Karpas-422 (cell line): Measurements from ENCODE around the gene C19orf67. TPM values are rescaled to one million over a fixed set of nuclear protein-coding genes. Genes with fewer than 3 reads are reported as not detected.

Source experiments
- DNase-seq: peaks from one replicate; pipeline ENCODE4 v3.0.0-alpha.2; 2015
- H2AFZ ChIP-seq: fragments of 200-600 bp; sonication (generic); 2 replicates; pipeline ENCODE4 v1.6.1; 2014; ENCODE audit warnings: antibody characterized with exemption, low read length, mixed read lengths
- H3K27ac ChIP-seq: fragments of 200-600 bp; sonication (generic); 2 replicates; pipeline ENCODE4 v1.5.1; 2014; ENCODE audit warnings: mild to moderate bottlenecking, low read length, moderate library complexity
- H3K27me3 ChIP-seq: fragments of 200-600 bp; sonication (generic); 2 replicates; pipeline ENCODE4 v1.6.1; 2014; ENCODE audit warnings: low read length, mixed read lengths
- H3K36me3 ChIP-seq: fragments of 200-600 bp; sonication (generic); 2 replicates; pipeline ENCODE4 v1.6.1; 2014; ENCODE audit warnings: low read length, mixed read lengths; ENCODE audit not compliant: insufficient read depth
- H3K4me1 ChIP-seq: fragments of 200-600 bp; sonication (generic); 2 replicates; pipeline ENCODE4 v1.6.1; 2014; ENCODE audit warnings: mild to moderate bottlenecking, low read length, mixed read lengths
- H3K4me2 ChIP-seq: fragments of 200-600 bp; sonication (generic); 2 replicates; pipeline ENCODE4 v1.6.1; 2014; ENCODE audit warnings: low read length, low read depth, mild to moderate bottlenecking; ENCODE audit not compliant: poor library complexity, severe bottlenecking
- H3K4me3 ChIP-seq: fragments of 200-600 bp; sonication (generic); 2 replicates; pipeline ENCODE4 v1.5.1; 2014; ENCODE audit warnings: mild to moderate bottlenecking, antibody characterized with exemption, low read length, mixed read lengths
- H3K79me2 ChIP-seq: fragments of 200-600 bp; sonication (generic); 2 replicates; pipeline ENCODE4 v1.6.1; 2014; ENCODE audit warnings: mild to moderate bottlenecking, low read length, mixed read lengths
- H3K9ac ChIP-seq: fragments of 200-600 bp; sonication (generic); 2 replicates; pipeline ENCODE4 v1.6.0; 2014; ENCODE audit warnings: low read length
- H3K9me2 ChIP-seq: fragments of 200-600 bp; sonication (generic), shearing (Covaris generic); replicated peaks from 2 replicates; pipeline ENCODE4 v1.6.0; 2014; ENCODE audit warnings: mild to moderate bottlenecking, low read length, moderate library complexity; ENCODE audit not compliant: insufficient read depth
- H3K9me3 ChIP-seq: fragments of 300-700, 200-600 bp; sonication (generic); 2 replicates; pipeline ENCODE4 v1.6.1; 2014; ENCODE audit warnings: low read length, mixed read lengths
- H4K20me1 ChIP-seq: fragments of 200-600 bp; sonication (generic); 2 replicates; pipeline ENCODE4 v1.6.1; 2014; ENCODE audit warnings: mild to moderate bottlenecking, antibody characterized with exemption, low read length, low read depth; ENCODE audit not compliant: insufficient read depth
- total RNA-seq: library from RNA; depleted of rRNA; stranded (reverse); fragments of >200 nt; shearing (Covaris generic); gene quantifications from 2 replicates; pipeline ENCODE4 v1.2.3, GENCODE V29; 2014; ENCODE audit warnings: low replicate concordance

The C19orf67 gene
- total RNA-seq, 1 experiment from 2014 or later = 0.37 TPM

DNA sequence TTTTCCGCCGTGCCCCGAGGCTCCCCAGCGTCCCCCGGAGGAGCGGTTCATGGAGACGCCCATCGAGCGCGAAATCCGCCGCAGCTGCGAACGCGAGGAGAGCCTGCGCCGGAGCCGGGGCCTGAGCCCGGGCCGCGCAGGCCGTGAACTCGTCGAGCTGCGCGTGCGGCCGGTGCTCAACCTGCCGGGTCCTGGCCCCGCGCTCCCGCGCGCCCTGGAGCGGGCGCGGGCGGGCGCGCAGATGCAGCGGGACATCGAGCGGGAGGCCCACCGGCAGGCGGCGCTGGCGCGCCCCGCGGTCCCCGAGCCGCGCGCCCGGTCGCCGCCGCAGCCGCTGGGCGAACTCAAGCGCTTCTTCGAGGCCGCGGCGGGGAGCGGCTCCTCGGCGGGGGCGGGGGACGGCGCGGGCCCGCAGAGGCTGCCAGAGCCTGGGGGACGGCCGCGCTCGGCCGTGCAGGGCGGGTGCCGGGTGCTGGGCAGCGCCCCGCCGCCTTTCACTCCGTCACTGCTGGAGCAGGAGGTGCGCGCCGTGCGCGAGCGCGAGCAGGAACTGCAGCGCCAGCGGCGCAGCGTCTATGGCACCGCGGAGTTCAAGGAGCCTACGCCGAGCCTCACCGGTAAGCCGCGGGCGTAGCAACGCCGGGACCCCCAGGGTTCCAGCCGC, 12.2 kb downstream of the C19orf67 start:
- peak overlapping the region; percentile 77 for H3K4me3 ChIP-seq
- peak; percentile 92 for DNase-seq
- no peaks in the 10 kb centered on the region for H4K20me1 ChIP-seq
- peaks cover 34% of the 10 kb centered on the region for H3K4me1 ChIP-seq
- H3K79me2 ChIP-seq = no peaks in the 10 kb centered on the region
- H3K9me2 ChIP-seq = no peaks in the 10 kb centered on the region
- H3K36me3 ChIP-seq = no peaks in the 10 kb centered on the region
- H3K9me3 ChIP-seq = no peaks in the 10 kb centered on the region
- no peaks in the 10 kb centered on the region; the same call in 1 of the 2 replicates for H3K27me3 ChIP-seq
- peak overlapping the region; percentile 98 for H3K4me2 ChIP-seq
- peak overlapping the region; percentile 85; the same call in 1 of the 2 replicates for H2AFZ ChIP-seq
- H3K27ac ChIP-seq = no peak overlapping the region
- H3K9ac ChIP-seq = peak overlapping the region; percentile 75

DNA sequence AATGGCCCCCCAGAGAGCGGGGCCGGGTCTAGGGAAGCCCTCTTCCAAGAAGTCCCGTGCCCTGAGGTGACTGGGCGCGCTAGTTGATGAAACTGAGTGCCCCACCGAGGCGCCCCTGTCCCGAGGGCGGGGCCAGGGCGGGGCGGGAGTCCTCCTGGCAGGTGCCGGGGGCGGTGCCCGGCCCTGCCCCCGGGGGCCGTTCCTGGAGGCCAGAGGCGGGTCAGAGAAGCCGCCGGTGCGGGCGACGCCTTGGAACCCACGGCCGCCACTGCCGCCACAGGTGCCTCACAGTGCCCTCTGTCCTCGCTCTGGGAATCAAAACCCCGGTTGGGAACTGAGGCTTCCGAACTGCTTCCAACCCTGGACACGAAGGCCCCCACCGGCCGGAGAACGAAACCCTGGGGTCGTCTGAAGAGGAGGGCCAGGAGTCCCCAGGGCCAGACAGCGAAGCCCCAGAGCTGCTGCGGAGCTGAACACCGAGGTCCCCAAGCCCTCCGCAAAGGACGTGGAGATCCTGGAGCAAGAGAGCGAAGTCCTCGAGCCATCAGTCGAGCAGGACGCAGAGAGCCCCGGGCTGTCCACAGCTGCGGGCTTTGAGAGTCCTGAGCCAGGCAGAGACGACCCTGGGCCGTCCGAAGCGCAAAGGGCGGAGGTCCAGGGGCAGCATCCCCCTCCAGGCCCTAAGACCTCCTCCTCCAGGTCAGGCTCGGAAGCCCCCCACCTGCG, 12.9 kb downstream of the C19orf67 start, which contains the start of gene MISP3:
TSS of gene MISP3 (plus strand) at position 252 of the 726 bp plus-strand sequence. CDS start 524 bp downstream, outside the sequence.
- Histone ChIP-seq H3K4me2 (peak within 1 kb of the TSS; percentile 98), H3K27ac (no peak within 1 kb of the TSS), H3K79me2 (no peaks in the 10 kb centered on the region)

DNA sequence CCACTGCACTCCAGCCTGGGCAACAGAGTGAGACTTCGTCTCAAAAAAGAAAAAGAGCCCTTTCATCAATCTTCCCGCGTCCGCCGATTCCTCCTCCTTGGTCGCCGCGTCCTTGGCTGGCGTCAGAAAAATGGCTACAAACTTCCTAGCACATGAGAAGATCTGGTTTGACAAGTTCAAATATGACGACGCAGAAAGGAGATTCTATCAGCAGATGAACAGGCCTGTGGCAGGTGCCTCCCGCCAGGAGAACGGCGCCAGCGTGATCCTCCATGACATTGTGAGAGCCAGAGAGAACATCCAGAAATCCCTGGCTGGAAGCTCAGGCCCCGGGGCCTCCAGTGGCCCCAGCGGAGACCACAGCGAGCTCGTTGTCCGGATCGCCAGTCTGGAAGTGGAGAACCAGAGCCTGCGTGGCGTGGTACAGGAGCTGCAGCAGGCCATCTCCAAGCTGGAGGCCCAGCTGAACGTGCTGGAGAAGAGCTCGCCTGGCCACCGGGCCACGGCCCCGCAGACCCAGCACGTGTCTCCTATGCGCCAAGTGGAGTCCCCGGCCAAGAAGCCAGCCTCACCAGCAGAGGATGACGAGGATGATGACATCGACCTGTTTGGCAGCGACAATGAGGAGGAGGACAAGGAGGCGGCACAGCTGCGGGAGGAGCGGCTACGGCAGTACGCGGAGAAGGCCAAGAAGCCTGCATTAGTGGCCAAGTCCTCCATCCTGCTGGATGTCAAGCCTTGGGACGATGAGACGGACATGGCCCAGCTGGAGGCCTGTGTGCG, 15.1 kb downstream of the C19orf67 start:
- H3K9me2 ChIP-seq = no peaks in the 10 kb centered on the region
- no peak overlapping the region for H3K9ac ChIP-seq
- no peak overlapping the region for H3K4me3 ChIP-seq
- H3K27ac ChIP-seq = no peak overlapping the region
- H3K27me3 ChIP-seq = no peaks in the 10 kb centered on the region; the same call in 1 of the 2 replicates
- no peaks in the 10 kb centered on the region for H3K79me2 ChIP-seq
- no peak overlapping the region for H2AFZ ChIP-seq
- no peaks in the 10 kb centered on the region for H3K36me3 ChIP-seq
- no peaks in the 10 kb centered on the region for H3K9me3 ChIP-seq
- H3K4me2 ChIP-seq = no peak overlapping the region
- H3K4me1 ChIP-seq = peaks cover 34% of the 10 kb centered on the region
- DNase-seq = no peak
- no peaks in the 10 kb centered on the region for H4K20me1 ChIP-seq

More for the DNA sequence above, 12.9 kb downstream of the C19orf67 start, which contains the start of gene MISP3:
- Histone ChIP-seq H4K20me1 (no peaks in the 10 kb centered on the region), H2AFZ (peak within 1 kb of the TSS; percentile 94), H3K9ac (peak within 1 kb of the TSS; percentile 75), H3K36me3 (no peaks in the 10 kb centered on the region), H3K4me3 (peak within 1 kb of the TSS; percentile 77), H3K9me2 (no peaks in the 10 kb centered on the region), H3K4me1 (peaks cover 34% of the 10 kb centered on the region), H3K9me3 (no peaks in the 10 kb centered on the region), H3K27me3 (no peaks in the 10 kb centered on the region; the same call in 1 of the 2 replicates)
- DNase-seq = peak; percentile 62

DNA sequence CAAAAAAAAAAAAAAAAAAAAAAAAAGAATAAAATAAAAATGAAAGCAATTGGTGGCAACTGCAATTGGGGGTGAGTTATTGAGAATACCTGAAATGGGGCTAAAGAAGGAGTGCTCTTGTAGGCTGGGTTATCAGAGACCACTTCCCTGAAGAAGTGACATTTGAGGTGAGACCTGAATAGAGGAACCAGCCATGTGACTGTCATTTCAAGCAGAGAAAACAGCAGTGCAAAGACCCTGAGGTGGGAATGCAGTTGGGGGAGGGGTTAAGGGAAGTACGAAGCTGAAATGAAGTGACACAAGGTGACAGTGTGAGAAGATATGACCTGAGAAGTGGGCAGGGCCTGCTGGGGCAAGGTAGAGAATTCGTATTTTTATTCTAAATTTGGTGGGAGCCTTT, 19.4 kb downstream of the C19orf67 start:
- Histone ChIP-seq H3K27ac (no peak overlapping the region), H3K9me3 (no peaks in the 10 kb centered on the region), H3K4me3 (no peak overlapping the region), H3K79me2 (no peaks in the 10 kb centered on the region), H3K4me2 (no peak overlapping the region), H4K20me1 (no peaks in the 10 kb centered on the region), H3K9me2 (no peaks in the 10 kb centered on the region), H3K27me3 (no peaks in the 10 kb centered on the region), H3K36me3 (no peaks in the 10 kb centered on the region), H3K4me1 (no peaks in the 10 kb centered on the region), H3K9ac (no peak overlapping the region), H2AFZ (no peak overlapping the region)
- DNase-seq = no peak

DNA sequence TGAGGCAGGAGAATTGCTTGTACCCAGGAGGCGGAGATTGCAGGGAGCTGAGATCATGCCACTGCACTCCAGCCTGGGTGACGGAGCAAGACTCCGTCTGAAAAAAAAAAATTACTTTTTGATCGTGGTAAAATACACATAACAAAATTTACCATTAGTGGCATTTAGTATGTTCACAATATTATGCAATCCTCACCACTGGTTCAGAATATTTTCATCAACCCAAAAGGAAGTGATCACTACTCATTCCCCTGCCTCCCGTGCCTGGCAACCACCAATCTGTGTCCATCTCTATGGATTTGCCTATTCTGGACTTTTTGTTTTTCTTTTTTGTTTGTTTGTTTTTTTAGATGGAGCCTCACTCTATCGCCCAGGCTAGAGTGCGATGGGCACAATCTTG, 22.5 kb downstream of the C19orf67 start:
- no peaks in the 10 kb centered on the region for H3K36me3 ChIP-seq
- H3K9me2 ChIP-seq = no peaks in the 10 kb centered on the region
- no peak overlapping the region for H3K4me3 ChIP-seq

DNA sequence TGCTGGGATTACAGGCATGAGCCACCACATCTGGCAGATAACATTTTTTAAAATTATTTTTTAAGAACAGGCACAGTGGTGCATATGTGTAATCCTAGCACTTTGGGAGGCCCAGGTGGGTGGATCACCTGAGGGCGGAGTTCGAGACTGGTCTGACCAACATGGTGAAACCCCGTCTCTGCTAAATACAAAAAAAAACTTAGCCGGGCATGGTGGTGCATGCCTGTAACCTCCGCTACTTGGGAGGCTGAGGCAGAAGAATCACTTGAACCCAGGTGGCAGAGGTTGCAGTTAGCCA, 23.1 kb downstream of the C19orf67 start:
- Histone ChIP-seq H4K20me1 (no peaks in the 10 kb centered on the region), H3K4me2 (no peak overlapping the region), H2AFZ (no peak overlapping the region), H3K36me3 (no peaks in the 10 kb centered on the region), H3K27me3 (no peaks in the 10 kb centered on the region), H3K27ac (no peak overlapping the region), H3K9me3 (no peaks in the 10 kb centered on the region), H3K9me2 (no peaks in the 10 kb centered on the region), H3K4me3 (no peak overlapping the region), H3K79me2 (no peaks in the 10 kb centered on the region), H3K4me1 (no peaks in the 10 kb centered on the region; the same call in 1 of the 2 replicates), H3K9ac (no peak overlapping the region)
- DNase-seq = no peak

More for the DNA sequence above, 22.5 kb downstream of the C19orf67 start:
- H3K27ac ChIP-seq = no peak overlapping the region
- DNase-seq = no peak
- H3K9ac ChIP-seq = no peak overlapping the region
- no peaks in the 10 kb centered on the region for H3K27me3 ChIP-seq
- H4K20me1 ChIP-seq = no peaks in the 10 kb centered on the region
- no peaks in the 10 kb centered on the region for H3K79me2 ChIP-seq
- H3K9me3 ChIP-seq = no peaks in the 10 kb centered on the region
- H3K4me1 ChIP-seq = no peaks in the 10 kb centered on the region; the same call in 1 of the 2 replicates
- no peak overlapping the region for H2AFZ ChIP-seq
- no peak overlapping the region for H3K4me2 ChIP-seq

DNA sequence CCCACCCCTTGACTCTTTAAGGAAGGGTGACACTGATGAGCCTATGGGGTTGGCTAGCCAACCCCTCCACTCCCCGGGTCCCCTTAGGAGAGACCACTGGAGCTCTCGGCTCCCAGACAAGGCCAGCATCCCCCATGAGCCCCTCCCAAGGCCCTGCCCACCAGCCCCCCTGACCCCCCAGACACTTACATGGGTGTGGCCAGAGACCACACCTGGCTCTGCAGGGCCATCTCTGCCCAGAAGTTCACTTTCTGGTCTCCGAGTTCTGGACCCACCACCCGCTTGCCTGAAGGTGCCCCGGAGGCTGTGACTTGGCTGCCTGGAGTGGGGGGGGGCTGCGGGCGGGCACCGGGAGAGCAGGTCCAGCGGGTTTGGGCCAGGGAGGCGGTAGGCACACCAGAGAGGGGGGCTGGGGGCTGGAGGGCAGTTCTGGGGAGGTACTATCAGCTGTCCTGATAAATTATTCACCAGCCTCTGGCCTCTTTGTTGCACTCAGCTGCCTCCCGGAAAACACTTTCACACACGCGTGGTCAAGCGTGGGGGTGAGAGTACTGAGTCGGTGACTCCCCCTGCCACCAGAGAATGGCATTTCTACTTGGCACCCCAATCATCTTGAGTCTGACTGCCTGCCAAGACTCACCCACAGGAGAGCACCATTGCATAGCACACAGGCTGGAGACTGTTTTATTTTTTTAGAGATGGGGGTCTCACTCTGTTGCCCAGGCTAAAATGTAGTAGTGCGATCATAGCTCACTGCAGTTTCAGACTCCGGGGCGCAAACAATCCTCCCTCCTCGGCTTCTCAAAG, 23.6 kb downstream of the C19orf67 start, which contains the start of gene PALM3:
TSS of gene PALM3 (minus strand) at position 326 of the 807 bp plus-strand sequence. CDS start at position 230, 96 bp downstream.
- no peaks in the 10 kb centered on the region for H3K36me3 ChIP-seq
- H3K9me3 ChIP-seq = no peaks in the 10 kb centered on the region
- H3K4me3 ChIP-seq = no peak within 1 kb of the TSS
- H3K9me2 ChIP-seq = no peaks in the 10 kb centered on the region
- H4K20me1 ChIP-seq = no peaks in the 10 kb centered on the region
- no peak within 1 kb of the TSS for H3K9ac ChIP-seq
- H3K27me3 ChIP-seq = no peaks in the 10 kb centered on the region
- H3K27ac ChIP-seq = no peak within 1 kb of the TSS
- no peaks in the 10 kb centered on the region; the same call in 1 of the 2 replicates for H3K4me1 ChIP-seq
- no peaks in the 10 kb centered on the region for H3K79me2 ChIP-seq
- DNase-seq = no peak
- H3K4me2 ChIP-seq = no peak within 1 kb of the TSS
- no peak within 1 kb of the TSS for H2AFZ ChIP-seq
